ENCODE measurements around the gene DNAJC13. TPM values are rescaled to one million over a fixed set of nuclear protein-coding genes. Genes with fewer than 3 reads are reported as not detected.
A peak's percentile ranks its signal among the peaks of the same experiment; 100 is the strongest.

The DNAJC13 gene
- total RNA-seq, 1 donor: 107 TPM

DNA sequence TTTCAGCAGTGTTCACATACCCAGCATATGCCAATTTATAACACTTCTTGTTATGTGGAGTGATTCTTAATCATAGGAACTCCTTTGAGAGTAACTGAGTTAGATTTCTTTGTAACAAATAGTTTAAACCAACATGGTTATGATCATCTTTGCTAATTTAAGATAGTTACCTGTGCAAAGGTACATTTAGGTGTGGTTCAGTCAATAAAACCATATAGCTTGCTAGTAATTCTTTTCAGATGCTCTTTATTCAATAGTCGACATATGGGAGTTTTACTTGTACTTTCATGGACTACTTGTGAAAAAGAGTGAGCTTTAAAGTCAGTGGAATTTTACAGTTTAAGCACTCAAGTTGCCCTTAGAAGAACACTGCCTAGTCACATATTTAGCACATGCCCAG, 5.2 kb downstream of the DNAJC13 start:
- DNase-seq (ENCODE audit: low read depth): no peak
- no peak overlapping the region for H3K4me3 ChIP-seq (ENCODE audit: low read depth, low read length)
- TF ChIP-seq, protein P1, sequence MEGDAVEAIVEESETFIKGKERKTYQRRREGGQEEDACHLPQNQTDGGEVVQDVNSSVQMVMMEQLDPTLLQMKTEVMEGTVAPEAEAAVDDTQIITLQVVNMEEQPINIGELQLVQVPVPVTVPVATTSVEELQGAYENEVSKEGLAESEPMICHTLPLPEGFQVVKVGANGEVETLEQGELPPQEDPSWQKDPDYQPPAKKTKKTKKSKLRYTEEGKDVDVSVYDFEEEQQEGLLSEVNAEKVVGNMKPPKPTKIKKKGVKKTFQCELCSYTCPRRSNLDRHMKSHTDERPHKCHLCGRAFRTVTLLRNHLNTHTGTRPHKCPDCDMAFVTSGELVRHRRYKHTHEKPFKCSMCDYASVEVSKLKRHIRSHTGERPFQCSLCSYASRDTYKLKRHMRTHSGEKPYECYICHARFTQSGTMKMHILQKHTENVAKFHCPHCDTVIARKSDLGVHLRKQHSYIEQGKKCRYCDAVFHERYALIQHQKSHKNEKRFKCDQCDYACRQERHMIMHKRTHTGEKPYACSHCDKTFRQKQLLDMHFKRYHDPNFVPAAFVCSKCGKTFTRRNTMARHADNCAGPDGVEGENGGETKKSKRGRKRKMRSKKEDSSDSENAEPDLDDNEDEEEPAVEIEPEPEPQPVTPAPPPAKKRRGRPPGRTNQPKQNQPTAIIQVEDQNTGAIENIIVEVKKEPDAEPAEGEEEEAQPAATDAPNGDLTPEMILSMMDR (IDR thresholded peaks at IDR 0.05; ENCODE audit: insufficient read depth, low read depth, low read length): no peak

DNA sequence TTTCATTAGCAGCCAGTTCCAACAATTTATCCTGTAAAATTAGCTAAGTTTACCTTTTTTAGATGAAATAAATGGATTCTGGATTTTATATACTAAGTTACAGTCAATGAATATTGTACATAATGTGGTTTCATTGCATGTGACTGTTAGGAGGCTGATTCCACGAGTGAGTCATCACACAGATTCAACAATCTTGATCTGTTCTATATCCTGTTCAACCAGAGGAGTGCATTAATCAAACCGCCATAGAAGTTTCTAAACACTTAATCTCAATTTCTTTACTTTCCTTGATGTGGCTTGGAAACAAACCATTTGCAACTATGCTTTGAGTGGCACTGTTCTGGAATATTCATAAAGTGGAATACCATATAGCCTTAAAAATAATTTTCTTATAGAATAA, 15.3 kb downstream of the DNAJC13 start:
- TF ChIP-seq, protein P1 (IDR thresholded peaks at IDR 0.05; ENCODE audit: insufficient read depth, low read depth, low read length): no peak
- DNase-seq (ENCODE audit: low read depth): peak; percentile 91
- no peak overlapping the region for H3K4me3 ChIP-seq (ENCODE audit: low read depth, low read length)

DNA sequence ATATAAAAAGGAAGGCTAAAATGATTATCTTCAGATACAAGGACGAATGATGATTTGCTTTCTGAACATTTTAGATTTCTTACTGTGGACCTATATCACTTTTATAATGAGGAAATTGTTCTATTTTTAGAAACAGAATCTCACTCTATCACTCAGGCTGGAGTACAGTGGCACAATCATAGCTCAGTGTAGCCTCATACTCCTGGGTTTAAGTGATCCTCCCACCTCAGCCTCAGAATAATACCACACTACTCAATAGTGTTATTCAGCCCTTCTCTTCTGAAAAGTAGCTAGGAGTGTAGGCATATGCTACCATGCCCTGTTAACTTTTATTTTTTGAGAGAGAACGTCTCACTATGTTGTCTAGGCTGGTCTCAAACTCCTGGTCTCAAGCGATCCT, 15.8 kb downstream of the DNAJC13 start:
- H3K4me3 ChIP-seq (ENCODE audit: low read depth, low read length): no peak overlapping the region
- TF ChIP-seq, protein P1 (IDR thresholded peaks at IDR 0.05; ENCODE audit: insufficient read depth, low read depth, low read length): no peak
- DNase-seq (ENCODE audit: low read depth): no peak

DNA sequence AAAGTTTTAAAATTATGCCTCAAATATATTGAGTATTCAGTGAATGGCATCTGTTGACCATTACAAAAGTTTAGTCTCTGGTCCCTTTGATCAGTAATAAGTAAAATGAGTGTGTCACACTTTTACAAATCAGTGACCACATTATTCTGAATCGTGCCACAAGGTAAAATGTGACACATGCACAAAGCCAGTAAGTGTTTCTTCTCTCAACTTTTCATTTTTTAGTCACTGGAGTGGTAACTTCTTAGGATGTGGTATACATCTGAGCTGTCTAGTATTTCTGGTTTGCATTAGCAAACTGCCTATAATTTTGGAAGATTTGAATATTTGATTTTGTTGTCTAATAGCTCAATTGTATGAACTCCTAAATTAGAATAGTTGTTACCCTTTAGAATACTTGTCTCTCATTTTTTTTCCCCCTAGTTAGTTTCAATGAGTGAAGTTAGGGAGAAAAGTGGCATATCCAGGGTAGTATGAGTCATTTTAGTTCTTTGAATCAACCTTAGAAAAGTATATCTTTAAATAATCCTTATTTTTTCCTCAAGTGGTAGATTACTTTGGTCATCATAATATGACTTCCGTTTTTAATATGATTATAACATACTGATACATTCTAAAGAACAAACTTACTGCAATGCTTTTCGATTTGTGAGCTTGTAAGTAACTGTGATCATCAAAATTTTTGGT, 18.1 kb downstream of the DNAJC13 start:
- no peak for DNase-seq (ENCODE audit: low read depth)
- TF ChIP-seq, protein P1 (IDR thresholded peaks at IDR 0.05; ENCODE audit: insufficient read depth, low read depth, low read length): no peak
- H3K4me3 ChIP-seq (ENCODE audit: low read depth, low read length): no peak overlapping the region

DNA sequence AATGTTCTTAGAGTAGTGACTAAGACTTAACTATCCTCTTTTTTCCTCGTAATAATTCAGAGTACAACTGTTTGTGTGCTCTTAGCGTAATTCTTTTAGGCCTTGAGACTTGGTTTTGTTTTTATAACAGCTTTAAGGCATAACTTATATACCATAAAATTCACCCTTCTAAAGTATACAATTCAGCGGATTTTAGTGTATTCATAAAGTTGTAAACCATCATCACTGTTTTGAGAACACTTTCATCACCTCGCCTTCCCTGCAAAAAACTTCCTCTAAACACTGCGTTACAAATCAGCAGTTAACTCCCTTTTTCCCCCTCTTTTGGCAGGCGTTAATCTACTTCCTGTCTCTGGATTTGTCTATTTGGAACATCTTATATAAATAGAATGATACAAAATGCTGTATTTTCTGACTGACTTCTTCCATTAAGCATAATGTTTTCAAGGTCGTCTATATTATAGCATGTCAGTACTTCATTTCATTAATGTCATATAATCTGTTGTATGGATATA, 18.7 kb downstream of the DNAJC13 start:
- peak; percentile 88 for DNase-seq (ENCODE audit: low read depth)
- TF ChIP-seq, protein P1 (IDR thresholded peaks at IDR 0.05; ENCODE audit: insufficient read depth, low read depth, low read length): no peak
- H3K4me3 ChIP-seq (ENCODE audit: low read depth, low read length): no peak overlapping the region

DNA sequence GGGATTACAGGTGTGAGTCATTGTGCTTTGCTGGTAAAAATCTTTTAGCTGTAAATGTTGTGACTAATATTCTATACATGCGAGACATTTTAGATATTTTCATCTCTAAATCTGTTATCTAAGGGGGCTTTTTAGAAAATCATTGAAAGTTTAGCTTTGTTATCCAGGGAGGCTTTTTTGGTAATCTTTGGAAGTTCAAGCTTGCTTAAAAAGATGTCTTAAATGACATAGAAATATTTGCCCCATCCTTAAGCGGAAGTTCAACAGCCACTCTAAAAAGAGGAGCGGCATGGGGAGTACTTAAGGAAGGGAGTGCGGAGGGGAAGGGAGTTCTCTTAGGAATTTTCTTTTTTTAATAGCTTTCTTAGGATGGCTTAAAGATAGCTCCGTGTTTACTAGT, 26.1 kb downstream of the DNAJC13 start:
- TF ChIP-seq, protein P1 (IDR thresholded peaks at IDR 0.05; ENCODE audit: insufficient read depth, low read depth, low read length): no peak
- no peak overlapping the region for H3K4me3 ChIP-seq (ENCODE audit: low read depth, low read length)
- peak; percentile 55 for DNase-seq (ENCODE audit: low read depth)

DNA sequence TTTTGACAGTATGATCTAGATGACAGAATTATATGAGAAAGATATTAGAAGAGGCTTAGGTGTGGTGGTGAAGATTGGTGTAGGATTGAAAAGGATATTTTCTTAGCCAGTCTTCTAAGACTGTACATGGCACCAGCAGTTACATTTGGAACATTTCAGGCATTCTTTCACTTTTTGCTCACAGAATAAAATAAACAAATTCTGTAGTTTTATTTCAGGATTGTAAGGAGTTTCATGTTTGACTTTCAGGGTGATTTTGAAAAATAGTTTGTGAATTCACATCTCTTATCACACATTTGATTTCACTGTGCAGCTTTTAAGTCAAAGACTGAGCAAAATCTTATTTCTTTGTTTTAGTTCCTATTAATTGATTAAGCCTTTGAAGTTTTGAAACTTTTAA, 27.1 kb downstream of the DNAJC13 start:
- peak; percentile 21 for DNase-seq (ENCODE audit: low read depth)
- TF ChIP-seq, protein P1 (IDR thresholded peaks at IDR 0.05; ENCODE audit: insufficient read depth, low read depth, low read length): no peak
- H3K4me3 ChIP-seq (ENCODE audit: low read depth, low read length): no peak overlapping the region
